SJSA1 (cell line): Measurements from ENCODE around the gene GSTT4. TPM values are rescaled to one million over a fixed set of nuclear protein-coding genes. Genes with fewer than 3 reads are reported as not detected.
"Not testable (repeated sequence)": the region's sequence is repeated elsewhere in the genome, so short reads cannot be mapped to it uniquely, and the experiment has no call there.

Experiments
- DNase-seq, 2 experiments: peaks; one replicate each; pipeline ENCODE4 v3.0.0-alpha.2; 2015 to 2020; ENCODE audit warnings: low spot score in 2 of 2, low read depth in 1 of 2
- H3K27ac ChIP-seq: fragments of 250-450 bp; sonication (Bioruptor Pico); 2 replicates; pipeline ENCODE4 v1.5.1; 2020; ENCODE audit warnings: mild to moderate bottlenecking, moderate library complexity
- H3K27me3 ChIP-seq: fragments of 250-450 bp; sonication (Bioruptor Pico); replicated peaks from 2 replicates; pipeline ENCODE4 v1.5.1; 2020; ENCODE audit warnings: mild to moderate bottlenecking, moderate library complexity
- H3K36me3 ChIP-seq: fragments of 250-450 bp; sonication (Bioruptor Pico); 2 replicates; pipeline ENCODE4 v1.5.1; 2020; ENCODE audit warnings: mild to moderate bottlenecking
- H3K4me1 ChIP-seq: fragments of 250-450 bp; sonication (Bioruptor Pico); replicated peaks from 2 replicates; pipeline ENCODE4 v1.6.1; 2021; ENCODE audit warnings: mild to moderate bottlenecking
- H3K4me3 ChIP-seq: fragments of 250-450 bp; sonication (Bioruptor Pico); 2 replicates; pipeline ENCODE4 v1.5.1; 2020; ENCODE audit warnings: mild to moderate bottlenecking
- H3K9me3 ChIP-seq: fragments of 250-450 bp; sonication (Bioruptor Pico); replicated peaks from 2 replicates; pipeline ENCODE4 v1.5.1; 2020; ENCODE audit warnings: mild to moderate bottlenecking
- total RNA-seq: library from RNA; depleted of rRNA; stranded (reverse); fragments of >200 nt; shearing (Covaris generic); gene quantifications from 2 replicates; pipeline ENCODE4 v1.2.3, GENCODE V29; 2014

Gene GSTT4
- total RNA-seq, 1 experiment from 2014 or later, result not detected

DNA sequence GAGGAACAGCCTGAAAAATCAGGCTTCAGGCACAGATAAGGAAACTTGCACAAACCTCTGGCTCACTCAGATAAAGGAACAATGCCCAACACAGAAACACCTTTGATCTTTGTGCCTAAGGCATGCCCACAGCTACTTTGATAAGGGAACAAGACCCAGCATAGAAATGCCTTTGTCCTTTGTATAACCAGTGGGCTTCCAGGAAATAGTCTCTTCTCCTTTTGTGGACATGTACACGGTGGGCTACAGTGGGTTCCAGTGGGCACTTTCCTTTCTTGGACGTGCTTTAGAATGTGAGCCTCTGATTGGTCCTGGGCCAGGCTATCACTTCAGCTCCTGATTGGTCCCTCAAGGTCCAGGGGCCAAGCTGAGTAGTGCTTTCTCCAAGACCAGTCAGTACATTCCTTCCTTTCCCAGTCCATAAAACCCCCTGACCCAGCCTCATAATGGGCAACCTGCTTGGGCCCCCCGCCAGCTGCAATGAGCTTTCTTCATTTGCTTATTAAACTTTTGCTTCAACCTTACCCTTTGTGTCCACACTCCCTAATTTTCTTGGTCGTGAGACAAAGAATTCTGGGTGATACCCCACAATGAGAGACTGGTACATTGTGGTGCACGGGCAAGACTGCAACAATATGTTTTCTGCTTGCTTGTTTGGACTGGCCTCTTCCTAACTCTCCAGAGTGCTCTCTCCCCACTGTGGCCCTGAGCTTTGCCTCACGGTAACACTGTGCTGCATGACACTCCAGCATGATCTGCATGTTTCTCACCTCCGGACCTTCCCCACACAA lies 4.2 kb upstream of the GSTT4 start:
- no peak for DNase-seq
- H3K36me3 ChIP-seq, result peaks cover 3% of the 10 kb centered on the region; the same call in 1 of the 2 replicates
- H3K27me3 ChIP-seq, result no peaks in the 10 kb centered on the region
- 0 out of 2 replicates have a peak, but pooled peaks cover 3% of the 10 kb centered on the region for H3K9me3 ChIP-seq
- no peak overlapping the region for H3K27ac ChIP-seq
- H3K4me3 ChIP-seq, result no peak overlapping the region
- H3K4me1 ChIP-seq, result peaks cover 6% of the 10 kb centered on the region

GRCh38 chr22:24008381-24009226 lies 3.4 kb upstream of the GSTT4 start:
- Histone ChIP-seq H3K27ac (no peak overlapping the region), H3K9me3 (0 out of 2 replicates have a peak, but pooled peaks cover 3% of the 10 kb centered on the region), H3K4me1 (peaks cover 6% of the 10 kb centered on the region), H3K36me3 (peaks cover 3% of the 10 kb centered on the region; the same call in 1 of the 2 replicates), H3K4me3 (no peak overlapping the region), H3K27me3 (no peaks in the 10 kb centered on the region)
- no peak for DNase-seq

DNA sequence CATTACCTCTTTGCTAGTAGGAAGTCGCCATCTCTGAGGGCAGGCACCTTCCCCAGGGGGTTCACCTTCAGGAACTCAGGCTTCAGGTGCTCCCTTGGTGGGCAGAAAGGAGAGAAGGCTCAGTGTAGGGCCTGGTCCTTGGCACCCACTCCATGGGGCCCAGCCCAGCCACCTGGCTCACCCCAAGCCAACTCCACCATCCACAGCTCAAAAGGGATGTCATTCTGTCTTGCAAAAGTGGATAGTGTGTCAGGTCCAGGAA lies 2.7 kb upstream of the GSTT4 start:
- no peak overlapping the region for H3K27ac ChIP-seq
- H3K4me3 ChIP-seq, result no peak overlapping the region
- 0 out of 2 replicates have a peak, but pooled peaks cover 3% of the 10 kb centered on the region for H3K9me3 ChIP-seq
- no peak for DNase-seq
- H3K27me3 ChIP-seq, result no peaks in the 10 kb centered on the region
- peaks cover 6% of the 10 kb centered on the region for H3K4me1 ChIP-seq
- peaks cover 3% of the 10 kb centered on the region; the same call in 1 of the 2 replicates for H3K36me3 ChIP-seq

DNA sequence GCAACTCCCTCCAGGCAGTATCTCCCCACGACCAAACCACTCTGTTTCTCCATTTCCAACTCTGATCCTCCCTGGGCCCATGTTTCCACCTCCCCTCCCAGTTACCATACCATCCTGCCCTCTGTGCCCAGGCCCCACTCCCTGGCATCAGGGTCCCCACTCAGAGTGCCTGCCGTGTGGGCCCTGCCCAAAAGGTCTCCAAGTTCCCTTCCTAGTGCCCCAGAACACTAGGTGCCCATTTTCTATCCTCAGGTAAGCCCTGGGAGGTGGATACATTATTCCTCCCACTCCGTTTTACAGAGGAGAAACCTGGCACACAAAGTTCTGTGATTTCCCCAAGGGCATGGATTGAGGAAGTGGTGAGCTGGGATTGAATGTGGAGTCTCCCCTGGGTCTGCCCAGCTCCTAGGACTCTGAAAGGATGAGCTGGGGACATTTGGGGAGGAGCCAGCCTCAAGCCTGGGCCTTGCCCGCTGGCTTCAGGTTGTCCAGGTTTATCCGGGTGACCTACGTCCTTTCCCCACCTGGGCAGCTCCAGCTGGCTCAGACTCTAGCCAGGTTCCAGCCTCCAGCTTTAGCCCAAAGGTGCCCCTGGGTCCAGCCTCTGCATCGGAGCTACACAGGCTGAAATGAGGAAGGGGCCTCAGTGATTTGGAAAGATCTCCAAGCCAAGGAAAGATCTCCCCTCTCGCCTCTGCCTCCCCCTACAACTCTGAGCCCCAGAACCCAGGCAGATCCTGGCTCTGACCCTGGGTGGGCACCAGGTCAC lies 2.2 kb upstream of the GSTT4 start:
- H3K4me1 ChIP-seq, result peaks cover 4% of the 10 kb centered on the region

DNA sequence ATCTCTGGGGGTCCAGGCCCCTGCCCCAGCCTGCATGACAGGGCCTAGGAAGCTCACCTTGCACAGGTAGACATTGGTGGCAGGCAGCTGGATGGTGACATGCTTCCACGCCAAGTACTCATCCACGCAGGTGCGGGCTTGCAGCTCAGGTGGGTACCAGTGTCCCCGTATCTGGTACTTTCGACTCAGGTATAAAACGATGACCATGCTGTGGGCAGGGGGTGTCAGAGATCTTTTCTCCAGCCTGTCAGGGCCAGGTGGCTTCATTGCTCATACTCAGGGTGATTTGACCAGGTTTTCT lies 1.6 kb upstream of the GSTT4 start:
- Histone ChIP-seq H3K36me3 (peaks cover 3% of the 10 kb centered on the region; the same call in 1 of the 2 replicates), H3K9me3 (0 out of 2 replicates have a peak, but pooled peaks cover 3% of the 10 kb centered on the region), H3K27ac (no peak overlapping the region), H3K4me3 (no peak overlapping the region), H3K27me3 (no peaks in the 10 kb centered on the region), H3K4me1 (no peaks in the 10 kb centered on the region)
- no peak for DNase-seq

More for the DNA sequence above, 2.2 kb upstream of the GSTT4 start:
- Histone ChIP-seq H3K4me3 (no peak overlapping the region), H3K9me3 (0 out of 2 replicates have a peak, but pooled peaks cover 3% of the 10 kb centered on the region), H3K27me3 (no peaks in the 10 kb centered on the region), H3K27ac (no peak overlapping the region), H3K36me3 (peaks cover 3% of the 10 kb centered on the region; the same call in 1 of the 2 replicates)
- DNase-seq, result no peak

DNA sequence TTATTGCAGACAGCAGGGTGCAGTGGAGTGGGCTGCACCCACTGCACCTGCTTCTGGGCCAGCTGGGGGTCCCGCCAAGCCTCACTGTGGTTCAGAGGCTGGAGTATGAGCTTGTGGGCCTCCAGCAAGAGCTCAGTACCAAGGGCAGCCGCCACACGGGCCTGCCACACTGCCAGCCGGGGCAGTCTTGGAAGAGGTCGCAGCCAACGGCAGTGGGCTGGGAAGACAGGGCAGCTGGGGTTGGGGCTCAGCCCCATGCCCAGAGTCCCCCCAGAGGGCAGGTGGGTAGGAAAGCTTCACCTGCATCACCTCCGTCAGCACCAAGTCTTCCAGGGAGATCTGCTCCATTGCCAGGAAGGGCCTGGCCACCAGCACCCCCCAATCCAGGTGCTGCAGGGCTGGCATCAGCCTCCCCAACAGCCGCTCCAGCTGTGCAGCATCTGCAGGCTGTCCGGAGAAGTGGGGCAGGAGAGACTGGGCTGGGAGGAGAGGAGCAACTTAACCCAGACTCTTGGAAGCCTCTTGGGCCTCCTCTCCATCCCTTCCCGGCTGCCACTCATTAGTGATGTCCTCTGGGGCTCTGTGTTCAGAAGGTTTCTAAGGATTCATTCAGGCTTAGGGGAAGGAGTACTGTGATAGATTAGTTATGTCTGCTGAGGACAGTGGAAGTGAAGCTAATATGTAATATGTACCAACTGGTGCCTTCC lies 1.1 kb upstream of the GSTT4 start:
- Histone ChIP-seq H3K36me3 (peaks cover 2% of the 10 kb centered on the region; the same call in 1 of the 2 replicates), H3K27me3 (no peaks in the 10 kb centered on the region), H3K4me1 (peaks cover 2% of the 10 kb centered on the region), H3K4me3 (no peak overlapping the region), H3K27ac (no peak overlapping the region), H3K9me3 (0 out of 2 replicates have a peak, but pooled peaks cover 3% of the 10 kb centered on the region)
- DNase-seq, result no peak

- Histone ChIP-seq H3K27ac (no peak overlapping the region), H3K27me3 (no peaks in the 10 kb centered on the region)
- no peak for DNase-seq
These were observed 1.4 kb downstream of the GSTT4 start for GRCh38 chr22:24003887-24004286.

DNA sequence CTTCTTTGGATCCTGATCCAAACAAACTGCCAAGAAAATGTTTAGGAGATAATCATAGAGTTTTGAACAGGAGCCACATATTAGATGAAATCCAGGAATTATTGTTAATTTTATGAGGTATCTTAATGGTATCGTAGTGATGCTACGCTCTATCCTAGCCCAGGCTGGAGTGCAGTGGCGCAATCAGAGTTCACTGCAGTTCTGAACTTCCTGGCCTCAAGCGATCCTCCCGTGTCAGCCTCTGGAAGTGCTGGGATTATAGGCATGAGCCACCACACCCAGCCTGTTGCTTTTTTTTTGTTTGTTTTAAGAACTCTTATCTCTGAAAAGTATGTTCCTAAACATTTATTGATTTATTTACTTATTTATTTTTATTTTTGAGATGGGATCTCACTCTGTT lies 2.4 kb downstream of the GSTT4 start:
- H3K9me3 ChIP-seq, result 0 out of 2 replicates have a peak, but pooled peaks cover 3% of the 10 kb centered on the region
- H3K4me1 ChIP-seq, result peaks cover 6% of the 10 kb centered on the region
- DNase-seq, result no peak
- H3K36me3 ChIP-seq, result no peaks in the 10 kb centered on the region
- H3K4me3 ChIP-seq, result no peak overlapping the region
- H3K27ac ChIP-seq, result no peak overlapping the region
- H3K27me3 ChIP-seq, result no peaks in the 10 kb centered on the region

More at GRCh38 chr22:24003887-24004286, 1.4 kb downstream of the GSTT4 start:
- no peaks in the 10 kb centered on the region for H3K36me3 ChIP-seq
- 0 out of 2 replicates have a peak, but pooled peaks cover 3% of the 10 kb centered on the region for H3K9me3 ChIP-seq
- H3K4me3 ChIP-seq, result no peak overlapping the region
- peaks cover 6% of the 10 kb centered on the region for H3K4me1 ChIP-seq

GRCh38 chr22:24002272-24002671 lies 3.0 kb downstream of the GSTT4 start:
- no peak for DNase-seq
- Histone ChIP-seq H3K27ac (no peak overlapping the region), H3K27me3 (no peaks in the 10 kb centered on the region), H3K36me3 (no peaks in the 10 kb centered on the region), H3K9me3 (0 out of 2 replicates have a peak, but pooled peaks cover 3% of the 10 kb centered on the region), H3K4me1 (peaks cover 6% of the 10 kb centered on the region), H3K4me3 (no peak overlapping the region)

GRCh38 chr22:24001314-24001713 lies 3.9 kb downstream of the GSTT4 start:
- H3K27ac ChIP-seq, result peak overlapping the region; percentile 29; the same call in 1 of the 2 replicates
- no peaks in the 10 kb centered on the region for H3K36me3 ChIP-seq
- no peaks in the 10 kb centered on the region for H3K27me3 ChIP-seq
- no peaks in the 10 kb centered on the region for H3K9me3 ChIP-seq
- peaks cover 6% of the 10 kb centered on the region for H3K4me1 ChIP-seq
- no peak for DNase-seq
- no peak overlapping the region for H3K4me3 ChIP-seq

- H3K4me1 ChIP-seq, H3K36me3 ChIP-seq, DNase-seq, H3K4me3 ChIP-seq, H3K27ac ChIP-seq, H3K9me3 ChIP-seq, H3K27me3 ChIP-seq: not testable (repeated sequence)
These were observed 5.5 kb downstream of the GSTT4 start for GRCh38 chr22:23999779-24000178.

DNA sequence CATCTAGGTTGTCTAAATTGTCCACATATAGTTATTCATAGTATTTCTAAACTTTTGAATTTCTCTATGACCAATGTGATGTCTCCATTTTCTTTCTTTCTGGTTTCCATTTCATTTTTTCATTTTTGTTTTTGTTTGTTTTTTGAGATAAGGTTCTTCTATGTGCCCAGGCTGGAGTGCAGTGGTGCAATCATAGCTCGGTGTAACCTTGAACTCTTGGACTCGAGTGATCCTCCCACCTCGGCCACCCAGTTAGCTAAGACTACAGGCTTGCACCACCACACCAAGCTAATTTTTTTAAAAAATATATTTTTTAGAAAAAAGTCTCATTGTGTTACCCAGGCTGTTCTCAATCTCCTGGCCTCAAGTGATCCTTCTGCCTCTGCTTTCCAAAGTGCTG lies 8.2 kb downstream of the GSTT4 start:
- no peaks in the 10 kb centered on the region for H3K9me3 ChIP-seq
- no peaks in the 10 kb centered on the region for H3K36me3 ChIP-seq
- no peak for DNase-seq
- no peak overlapping the region for H3K27ac ChIP-seq
- H3K27me3 ChIP-seq, result no peaks in the 10 kb centered on the region
- peaks cover 6% of the 10 kb centered on the region for H3K4me1 ChIP-seq
- H3K4me3 ChIP-seq, result no peak overlapping the region

GRCh38 chr22:23993581-23994177 lies 11.6 kb downstream of the GSTT4 start:
- not testable (repeated sequence) for H3K4me3 ChIP-seq, DNase-seq, H3K9me3 ChIP-seq, H3K36me3 ChIP-seq, H3K27ac ChIP-seq, H3K4me1 ChIP-seq, H3K27me3 ChIP-seq
